H9 (cell line): ENCODE data around the gene MAPKAP1. TPM values are rescaled to one million over a fixed set of nuclear protein-coding genes. Genes with fewer than 3 reads are reported as not detected.
A peak's percentile ranks its signal among the peaks of the same experiment; 100 is the strongest.

Experiments
- DNase-seq: peaks from one replicate; pipeline ENCODE4 v3.0.0-alpha.2; 2017
- H2AFZ ChIP-seq: one replicate; pipeline ENCODE4 v1.6.1; 2013; ENCODE audit warnings: mild to moderate bottlenecking, low read length, control low read depth, moderate library complexity
- H2AK5ac ChIP-seq: 2 replicates; pipeline ENCODE4 v1.6.1; 2013; ENCODE audit warnings: low read length, control low read depth, mixed read lengths; ENCODE audit not compliant: insufficient read length
- H2BK120ac ChIP-seq: one replicate; pipeline ENCODE4 v1.6.1; 2013; ENCODE audit warnings: low read depth, mild to moderate bottlenecking, low read length, control low read depth, inconsistent platforms; ENCODE audit not compliant: poor library complexity, severe bottlenecking
- H2BK12ac ChIP-seq: 2 replicates; pipeline ENCODE4 v1.6.1; 2013; ENCODE audit warnings: low read length, control low read depth, mixed read lengths, low read depth; ENCODE audit not compliant: insufficient read length
- H2BK15ac ChIP-seq: 2 replicates; pipeline ENCODE4 v1.6.1; 2013; ENCODE audit warnings: low read depth, low read length, control low read depth
- H2BK20ac ChIP-seq: one replicate; pipeline ENCODE4 v1.6.1; 2013; ENCODE audit warnings: low read depth, mild to moderate bottlenecking, low read length, control low read depth, inconsistent platforms; ENCODE audit not compliant: poor library complexity, severe bottlenecking
- H2BK5ac ChIP-seq: 2 replicates; pipeline ENCODE4 v1.6.1; 2013; ENCODE audit warnings: low read length, control low read depth, mixed read lengths; ENCODE audit not compliant: insufficient read length
- H3K14ac ChIP-seq: 2 replicates; pipeline ENCODE4 v1.6.1; 2013; ENCODE audit warnings: low read length, control low read depth; ENCODE audit not compliant: insufficient read depth
- H3K18ac ChIP-seq: 2 replicates; pipeline ENCODE4 v1.6.1; 2013; ENCODE audit warnings: low read depth, mild to moderate bottlenecking, mixed read lengths, low read length, control low read depth; ENCODE audit not compliant: insufficient read length
- H3K23ac ChIP-seq: 2 replicates; pipeline ENCODE4 v1.6.1; 2013; ENCODE audit warnings: low read length, control low read depth, mixed read lengths, low read depth; ENCODE audit not compliant: insufficient read length
- H3K23me2 ChIP-seq: 2 replicates; pipeline ENCODE4 v1.6.1; 2013; ENCODE audit warnings: low read depth, mild to moderate bottlenecking, mixed read lengths, low read length, control low read depth; ENCODE audit not compliant: insufficient read length, poor library complexity, severe bottlenecking
- H3K27ac ChIP-seq: 2 replicates; pipeline ENCODE4 v1.5.1; 2013; ENCODE audit warnings: low read length, control low read depth, mixed read lengths, low read depth; ENCODE audit not compliant: insufficient read length
- H3K27me3 ChIP-seq: 2 replicates; pipeline ENCODE4 v1.6.1; 2013; ENCODE audit warnings: low read length, control low read depth, inconsistent platforms; ENCODE audit not compliant: insufficient read depth
- H3K4ac ChIP-seq: 2 replicates; pipeline ENCODE4 v1.6.1; 2013; ENCODE audit warnings: low read depth, mild to moderate bottlenecking, control low read depth, inconsistent platforms, low read length, moderate library complexity
- H3K4me1 ChIP-seq: 2 replicates; pipeline ENCODE4 v1.6.1; 2013; ENCODE audit warnings: low read length, control low read depth, inconsistent platforms; ENCODE audit not compliant: insufficient read depth
- H3K4me2 ChIP-seq: 2 replicates; pipeline ENCODE4 v1.6.1; 2013; ENCODE audit warnings: low read length, control low read depth, mixed read lengths; ENCODE audit not compliant: insufficient read length, insufficient read depth
- H3K56ac ChIP-seq: 2 replicates; pipeline ENCODE4 v1.6.1; 2013; ENCODE audit warnings: low read depth, mild to moderate bottlenecking, mixed read lengths, low read length, control low read depth; ENCODE audit not compliant: insufficient read length
- H3K79me1 ChIP-seq: 2 replicates; pipeline ENCODE4 v1.6.1; 2013; ENCODE audit warnings: low read depth, mild to moderate bottlenecking, moderate library complexity, low read length, control low read depth, inconsistent platforms; ENCODE audit not compliant: insufficient read depth, poor library complexity, severe bottlenecking
- H3K79me2 ChIP-seq: 2 replicates; pipeline ENCODE4 v1.6.1; 2013; ENCODE audit warnings: low read length, control low read depth, inconsistent platforms; ENCODE audit not compliant: insufficient read depth
- H3K9ac ChIP-seq: 2 replicates; pipeline ENCODE4 v1.6.1; 2013; ENCODE audit warnings: low read length, control low read depth, mixed read lengths; ENCODE audit not compliant: insufficient read length; ENCODE audit errors: extremely low read depth
- H3K9me3 ChIP-seq: one replicate; pipeline ENCODE4 v1.6.1; 2013; ENCODE audit warnings: low read depth, low read length, inconsistent platforms; ENCODE audit not compliant: control insufficient read depth
- H3T11ph ChIP-seq: one replicate; pipeline ENCODE4 v1.6.1; 2013; ENCODE audit warnings: mild to moderate bottlenecking, low read length, control low read depth, inconsistent platforms
- H4K20me1 ChIP-seq: one replicate; pipeline ENCODE4 v1.6.1; 2013; ENCODE audit not compliant: control insufficient read depth, insufficient read length, insufficient read depth
- H4K5ac ChIP-seq: 2 replicates; pipeline ENCODE4 v1.6.1; 2013; ENCODE audit warnings: low read depth, mild to moderate bottlenecking, mixed read lengths, low read length, control low read depth; ENCODE audit not compliant: insufficient read length
- H4K8ac ChIP-seq: replicated peaks from 2 replicates; pipeline ENCODE4 v1.6.1; 2013; ENCODE audit warnings: low read length, control low read depth, mixed read lengths, low read depth; ENCODE audit not compliant: insufficient read length
- H4K91ac ChIP-seq: 2 replicates; pipeline ENCODE4 v1.6.1; 2013; ENCODE audit warnings: low read depth, mild to moderate bottlenecking, moderate library complexity, mixed read lengths, low read length, control low read depth; ENCODE audit not compliant: insufficient read length
- H3K27ac Mint-ChIP-seq, 3 experiments: 2 replicates in 2 of 3; 3 replicates in 1 of 3; pipeline ENCODE4 v1.8.0; 2020 to 2021; ENCODE audit warnings: mixed read lengths in 3 of 3, mild to moderate bottlenecking in 1 of 3, moderate library complexity in 1 of 3
- H3K27me3 Mint-ChIP-seq: 2 replicates; pipeline ENCODE4 v1.8.0; 2021; ENCODE audit warnings: low read depth, mild to moderate bottlenecking, moderate library complexity, mixed read lengths
- H3K36me3 Mint-ChIP-seq, 3 experiments: 2 replicates in 2 of 3; 3 replicates in 1 of 3; pipeline ENCODE4 v1.8.0; 2020 to 2021; ENCODE audit warnings: low read depth in 3 of 3, mixed read lengths in 3 of 3; ENCODE audit not compliant: insufficient read depth in 1 of 3
- H3K4me1 Mint-ChIP-seq, 2 experiments: 2 replicates each; pipeline ENCODE4 v1.8.0; 2020; ENCODE audit warnings: mixed read lengths in 2 of 2
- H3K4me3 Mint-ChIP-seq, 2 experiments: 2 replicates in 1 of 2; 3 replicates in 1 of 2; pipeline ENCODE4 v1.8.0; 2020 to 2021; ENCODE audit warnings: mild to moderate bottlenecking in 2 of 2, mixed read lengths in 2 of 2, moderate library complexity in 1 of 2
- H3K9me3 Mint-ChIP-seq, 2 experiments: 2 replicates in 1 of 2; 3 replicates in 1 of 2; pipeline ENCODE4 v1.8.0; 2020; ENCODE audit warnings: mild to moderate bottlenecking in 2 of 2, mixed read lengths in 2 of 2, moderate library complexity in 1 of 2
- WGBS: extraction: QIAGEN DNeasy Blood & Tissue Kit; methylation state at CpG from one replicate; pipeline ENCODE4 v1.1.7; 2013; ENCODE audit warnings: missing lambda C conversion rate, low lambda C conversion rate, mixed read lengths; ENCODE audit not compliant: insufficient read length; ENCODE audit errors: extremely low coverage; 5-methylcytosine and 5-hydroxymethylcytosine counted together
- total RNA-seq: library from RNA; stranded (reverse); gene quantifications from 2 replicates; pipeline ENCODE4 v1.2.1, GENCODE V29; 2021
- TF ChIP-seq, protein P1 (sequence below): fragments of 200-600 bp; sonication (generic); conservative IDR thresholded peaks from 3 replicates; pipeline ENCODE4 v1.8.0; 2021; ENCODE audit warnings: antibody characterized with exemption, mild to moderate bottlenecking

MAPKAP1 gene
- total RNA-seq, 1 experiment from 2014 or later, result 97.0 TPM

DNA sequence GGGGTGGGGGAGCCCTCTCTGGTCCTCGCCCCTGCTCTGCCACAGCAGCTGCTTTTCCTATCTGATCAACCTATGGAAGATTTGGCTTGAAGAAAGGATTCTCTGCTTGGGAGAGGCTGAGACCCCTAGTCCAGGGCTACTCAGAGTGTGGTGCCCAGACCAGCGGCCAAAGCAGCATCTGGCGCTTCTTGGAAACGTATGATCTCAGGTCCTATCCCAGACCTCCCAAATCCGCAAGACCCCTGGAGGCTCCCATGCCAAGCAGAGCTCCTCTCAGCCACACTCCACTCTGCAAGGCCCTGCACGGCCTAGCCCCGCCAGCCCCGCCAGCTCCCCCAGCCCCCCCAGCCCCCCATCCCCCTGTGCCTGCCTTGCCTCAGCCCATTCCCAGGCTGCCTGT, 263.6 kb downstream of the MAPKAP1 start:
- H2BK15ac ChIP-seq, result no peak overlapping the region
- H3K36me3 Mint-ChIP-seq, result peaks cover 3 to 11% (median 9%) of the 10 kb centered on the region in 3 experiments; a peak in 4 of 7 replicates
- no peaks in the 10 kb centered on the region for H4K20me1 ChIP-seq
- H4K5ac ChIP-seq, result no peak overlapping the region
- H3K56ac ChIP-seq, result no peak overlapping the region
- WGBS, result no CpG with 5 or more reads among the region's 8 CpGs
- H2AFZ ChIP-seq, result no peak overlapping the region
- no peak overlapping the region for H3K4me2 ChIP-seq
- no peaks in the 10 kb centered on the region for H3K79me2 ChIP-seq
- H3K23me2 ChIP-seq, result no peaks in the 10 kb centered on the region
- no peak for DNase-seq
- no peak overlapping the region for H3K18ac ChIP-seq
- no peaks in the 10 kb centered on the region for H3K27me3 Mint-ChIP-seq
- H3K9me3 Mint-ChIP-seq, result no peaks in the 10 kb centered on the region; a peak in 1 of 5 replicates
- H3K4me3 Mint-ChIP-seq, result no peak overlapping the region
- H3K4ac ChIP-seq, result no peak overlapping the region
- TF ChIP-seq, protein P1, sequence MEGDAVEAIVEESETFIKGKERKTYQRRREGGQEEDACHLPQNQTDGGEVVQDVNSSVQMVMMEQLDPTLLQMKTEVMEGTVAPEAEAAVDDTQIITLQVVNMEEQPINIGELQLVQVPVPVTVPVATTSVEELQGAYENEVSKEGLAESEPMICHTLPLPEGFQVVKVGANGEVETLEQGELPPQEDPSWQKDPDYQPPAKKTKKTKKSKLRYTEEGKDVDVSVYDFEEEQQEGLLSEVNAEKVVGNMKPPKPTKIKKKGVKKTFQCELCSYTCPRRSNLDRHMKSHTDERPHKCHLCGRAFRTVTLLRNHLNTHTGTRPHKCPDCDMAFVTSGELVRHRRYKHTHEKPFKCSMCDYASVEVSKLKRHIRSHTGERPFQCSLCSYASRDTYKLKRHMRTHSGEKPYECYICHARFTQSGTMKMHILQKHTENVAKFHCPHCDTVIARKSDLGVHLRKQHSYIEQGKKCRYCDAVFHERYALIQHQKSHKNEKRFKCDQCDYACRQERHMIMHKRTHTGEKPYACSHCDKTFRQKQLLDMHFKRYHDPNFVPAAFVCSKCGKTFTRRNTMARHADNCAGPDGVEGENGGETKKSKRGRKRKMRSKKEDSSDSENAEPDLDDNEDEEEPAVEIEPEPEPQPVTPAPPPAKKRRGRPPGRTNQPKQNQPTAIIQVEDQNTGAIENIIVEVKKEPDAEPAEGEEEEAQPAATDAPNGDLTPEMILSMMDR, result no peak
- no peak overlapping the region for H4K91ac ChIP-seq
- H3K14ac ChIP-seq, result no peak overlapping the region
- no peak overlapping the region for H2BK20ac ChIP-seq
- no peak overlapping the region for H3T11ph ChIP-seq
- no peaks in the 10 kb centered on the region for H3K27me3 ChIP-seq
- H3K9me3 ChIP-seq, result no peaks in the 10 kb centered on the region
- H2AK5ac ChIP-seq, result no peak overlapping the region
- no peak overlapping the region for H2BK5ac ChIP-seq
- no peaks in the 10 kb centered on the region for H3K79me1 ChIP-seq
- no peak overlapping the region for H2BK120ac ChIP-seq
- H3K23ac ChIP-seq, result no peak overlapping the region
- H3K27ac ChIP-seq, result no peak overlapping the region
- no peak overlapping the region for H3K9ac ChIP-seq
- H3K27ac Mint-ChIP-seq, result peak overlapping the region in 2 of 3 experiments; percentile 12 to 82; a peak in 3 of 7 replicates
- no peak overlapping the region for H2BK12ac ChIP-seq
- H3K4me1 Mint-ChIP-seq, result peaks cover 17 to 20% of the 10 kb centered on the region in 2 experiments
- no peak overlapping the region for H4K8ac ChIP-seq
- H3K4me1 ChIP-seq, result no peaks in the 10 kb centered on the region
